HG03060 (cell line): Measurements from ENCODE around the gene CATSPERB.
"Not testable (repeated sequence)": the region's sequence is repeated elsewhere in the genome, so short reads cannot be mapped to it uniquely, and the experiment has no call there.

Experiments
- ATAC-seq: cut with Tn5 transposase; IDR thresholded peaks from one replicate; pipeline ENCODE4 v1.9.1; 2021; ENCODE audit warnings: low read depth, moderate number of reproducible peaks; ENCODE audit not compliant: unreplicated experiment

CATSPERB gene

GRCh38 chr14:91677687-91678086, 54.2 kb downstream of the CATSPERB start:
- not testable (repeated sequence) for ATAC-seq

GRCh38 chr14:91674911-91675310, 57.0 kb downstream of the CATSPERB start:
- no peak for ATAC-seq

- no peak for ATAC-seq
These were observed 62.0 kb downstream of the CATSPERB start for GRCh38 chr14:91669867-91670266.

- not testable (repeated sequence) for ATAC-seq
These were observed 64.8 kb downstream of the CATSPERB start for GRCh38 chr14:91667101-91667500.

GRCh38 chr14:91660790-91661189, 71.1 kb downstream of the CATSPERB start:
- no peak for ATAC-seq

- ATAC-seq: no peak
These were observed 77.0 kb downstream of the CATSPERB start for GRCh38 chr14:91654836-91655235.

GRCh38 chr14:91653451-91653850, 78.4 kb downstream of the CATSPERB start:
- ATAC-seq: no peak

- ATAC-seq: no peak
These were observed 82.0 kb downstream of the CATSPERB start for GRCh38 chr14:91649930-91650329.

GRCh38 chr14:91647856-91648255, 84.0 kb downstream of the CATSPERB start:
- no peak for ATAC-seq

GRCh38 chr14:91636604-91637003, 95.3 kb downstream of the CATSPERB start:
- ATAC-seq: no peak

GRCh38 chr14:91624757-91625156, 107.1 kb downstream of the CATSPERB start:
- ATAC-seq: no peak

- no peak for ATAC-seq
These were observed 117.7 kb downstream of the CATSPERB start for GRCh38 chr14:91614187-91614586.

- no peak for ATAC-seq
These were observed 118.3 kb downstream of the CATSPERB start for GRCh38 chr14:91613459-91614112.

- no peak for ATAC-seq
These were observed 120.4 kb downstream of the CATSPERB start for GRCh38 chr14:91611528-91611927.

- no peak for ATAC-seq
These were observed 122.7 kb downstream of the CATSPERB start for GRCh38 chr14:91609161-91609560.

- ATAC-seq: no peak
These were observed 124.4 kb downstream of the CATSPERB start for GRCh38 chr14:91607322-91608047.

GRCh38 chr14:91606851-91607250, 125.0 kb downstream of the CATSPERB start:
- ATAC-seq: no peak

GRCh38 chr14:91604611-91605010, 127.3 kb downstream of the CATSPERB start:
- not testable (repeated sequence) for ATAC-seq

GRCh38 chr14:91599994-91600393, 131.9 kb downstream of the CATSPERB start:
- no peak for ATAC-seq

- no peak for ATAC-seq
These were observed 136.2 kb downstream of the CATSPERB start for GRCh38 chr14:91595736-91596135.

- ATAC-seq: not testable (repeated sequence)
These were observed 137.9 kb downstream of the CATSPERB start for GRCh38 chr14:91593957-91594356.

- ATAC-seq: no peak
These were observed 145.5 kb downstream of the CATSPERB start for GRCh38 chr14:91586410-91586809.
